ENCODE measurements around the gene PALS2.

Gene PALS2

DNA sequence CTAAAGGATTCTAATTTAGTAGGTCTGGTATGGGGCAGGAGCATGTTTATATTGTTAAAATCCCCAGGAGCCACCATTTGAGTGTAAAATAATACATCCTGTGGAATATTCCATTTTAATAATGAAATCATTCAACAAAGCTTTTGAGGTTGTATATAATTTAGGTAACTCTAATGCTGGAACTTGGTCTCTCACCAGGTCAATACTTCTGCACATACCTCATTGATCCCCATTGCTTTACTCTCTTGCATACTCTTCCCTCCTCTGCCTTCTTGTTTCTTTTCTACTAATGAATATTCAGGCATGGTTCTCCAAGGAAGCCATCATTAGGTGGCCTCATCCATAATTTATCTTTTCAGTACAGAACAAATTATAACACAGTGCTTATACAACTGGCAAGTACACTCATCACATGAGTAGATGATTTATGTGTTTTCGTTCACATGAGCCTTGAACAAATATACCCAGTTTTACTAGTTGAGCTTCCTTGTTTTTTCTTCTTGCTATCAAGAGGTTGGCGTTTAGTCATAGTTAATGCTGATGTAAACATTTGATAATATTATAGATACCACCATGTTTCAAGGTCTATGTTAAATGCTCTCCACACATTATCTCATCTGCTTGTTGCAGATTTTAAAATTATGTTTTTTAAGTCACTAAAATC, 7.2 kb downstream of the PALS2 start:
- Histone ChIP-seq H3K9ac (ENCODE audit: low read length in 5 of 5) (no peak overlapping the region), H3K27ac (ENCODE audit: low read depth, low read length) (no peak overlapping the region), H3K4me3 (ENCODE audit: low read depth in 1 of 5, low read length in 5 of 5) (no peak overlapping the region), H3K4me1 (ENCODE audit: control insufficient read depth in 5 of 5, insufficient read depth in 5 of 5, low read length in 5 of 5) (no peaks in the 10 kb centered on the region), H3K36me3 (ENCODE audit: control insufficient read depth in 5 of 5, insufficient read depth in 5 of 5, low read length in 5 of 5) (no peaks in the 10 kb centered on the region), H3K27me3 (ENCODE audit: control insufficient read depth in 5 of 5, insufficient read depth in 4 of 5, low read length in 5 of 5) (no peaks in the 10 kb centered on the region), H3K9me3 (ENCODE audit: control insufficient read depth in 5 of 5, low read length in 5 of 5) (peaks cover 0 to 3% (median 0%) of the 10 kb centered on the region in 5 donors)

DNA sequence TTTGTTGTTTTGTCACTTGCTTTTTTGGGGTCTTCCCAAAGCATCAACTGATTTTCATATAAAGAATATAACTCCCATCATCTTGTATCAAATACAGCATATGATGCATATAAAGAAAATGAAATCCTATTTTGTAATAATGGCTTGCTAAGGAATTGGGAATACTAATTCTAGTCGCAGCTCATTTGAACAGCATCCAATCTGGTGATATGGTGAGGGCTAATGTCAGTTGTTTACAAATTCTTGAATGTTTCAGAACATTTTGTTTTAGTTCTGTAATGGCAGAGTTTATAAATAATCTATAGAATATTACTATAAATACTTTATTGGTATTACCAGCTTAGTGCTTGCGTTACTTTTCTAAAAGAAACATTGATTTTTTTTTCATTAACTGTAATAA, 8.9 kb downstream of the PALS2 start:
- H3K27ac ChIP-seq (ENCODE audit: low read depth, low read length): no peak overlapping the region
- no peaks in the 10 kb centered on the region for H3K27me3 ChIP-seq (ENCODE audit: control insufficient read depth in 5 of 5, insufficient read depth in 4 of 5, low read length in 5 of 5)
- no peaks in the 10 kb centered on the region for H3K36me3 ChIP-seq (ENCODE audit: control insufficient read depth in 5 of 5, insufficient read depth in 5 of 5, low read length in 5 of 5)
- no peak overlapping the region for H3K4me3 ChIP-seq (ENCODE audit: low read depth in 1 of 5, low read length in 5 of 5)
- H3K4me1 ChIP-seq (ENCODE audit: control insufficient read depth in 5 of 5, insufficient read depth in 5 of 5, low read length in 5 of 5): no peaks in the 10 kb centered on the region
- H3K9ac ChIP-seq (ENCODE audit: low read length in 5 of 5): no peak overlapping the region
- peaks cover 0 to 3% (median 0%) of the 10 kb centered on the region in 5 donors for H3K9me3 ChIP-seq (ENCODE audit: control insufficient read depth in 5 of 5, low read length in 5 of 5)

GRCh38 chr7:24587853-24588252, 14.6 kb downstream of the PALS2 start:
- H3K9ac ChIP-seq (ENCODE audit: low read length in 5 of 5): no peak overlapping the region
- no peaks in the 10 kb centered on the region for H3K27me3 ChIP-seq (ENCODE audit: control insufficient read depth in 5 of 5, insufficient read depth in 4 of 5, low read length in 5 of 5)
- no peak overlapping the region for H3K27ac ChIP-seq (ENCODE audit: low read depth, low read length)
- no peaks in the 10 kb centered on the region for H3K36me3 ChIP-seq (ENCODE audit: control insufficient read depth in 5 of 5, insufficient read depth in 5 of 5, low read length in 5 of 5)
- no peaks in the 10 kb centered on the region for H3K9me3 ChIP-seq (ENCODE audit: control insufficient read depth in 5 of 5, low read length in 5 of 5)
- no peak overlapping the region for H3K4me3 ChIP-seq (ENCODE audit: low read depth in 1 of 5, low read length in 5 of 5)
- no peaks in the 10 kb centered on the region for H3K4me1 ChIP-seq (ENCODE audit: control insufficient read depth in 5 of 5, insufficient read depth in 5 of 5, low read length in 5 of 5)

GRCh38 chr7:24591152-24591551, 17.9 kb downstream of the PALS2 start:
- H3K4me1 ChIP-seq (ENCODE audit: control insufficient read depth in 5 of 5, insufficient read depth in 5 of 5, low read length in 5 of 5): no peaks in the 10 kb centered on the region
- no peak overlapping the region for H3K27ac ChIP-seq (ENCODE audit: low read depth, low read length)
- no peak overlapping the region for H3K9ac ChIP-seq (ENCODE audit: low read length in 5 of 5)
- H3K27me3 ChIP-seq (ENCODE audit: control insufficient read depth in 5 of 5, insufficient read depth in 4 of 5, low read length in 5 of 5): no peaks in the 10 kb centered on the region
- H3K36me3 ChIP-seq (ENCODE audit: control insufficient read depth in 5 of 5, insufficient read depth in 5 of 5, low read length in 5 of 5): no peaks in the 10 kb centered on the region
- no peak overlapping the region for H3K4me3 ChIP-seq (ENCODE audit: low read depth in 1 of 5, low read length in 5 of 5)
- H3K9me3 ChIP-seq (ENCODE audit: control insufficient read depth in 5 of 5, low read length in 5 of 5): no peaks in the 10 kb centered on the region

- Histone ChIP-seq H3K27me3 (ENCODE audit: control insufficient read depth in 5 of 5, insufficient read depth in 4 of 5, low read length in 5 of 5) (no peaks in the 10 kb centered on the region), H3K36me3 (ENCODE audit: control insufficient read depth in 5 of 5, insufficient read depth in 5 of 5, low read length in 5 of 5) (no peaks in the 10 kb centered on the region), H3K27ac (ENCODE audit: low read depth, low read length) (no peak overlapping the region), H3K4me1 (ENCODE audit: control insufficient read depth in 5 of 5, insufficient read depth in 5 of 5, low read length in 5 of 5) (no peaks in the 10 kb centered on the region), H3K9ac (ENCODE audit: low read length in 5 of 5) (no peak overlapping the region), H3K4me3 (ENCODE audit: low read depth in 1 of 5, low read length in 5 of 5) (no peak overlapping the region), H3K9me3 (ENCODE audit: control insufficient read depth in 5 of 5, low read length in 5 of 5) (no peaks in the 10 kb centered on the region)
Measured at GRCh38 chr7:24595671-24596418, 22.6 kb downstream of the PALS2 start.

DNA sequence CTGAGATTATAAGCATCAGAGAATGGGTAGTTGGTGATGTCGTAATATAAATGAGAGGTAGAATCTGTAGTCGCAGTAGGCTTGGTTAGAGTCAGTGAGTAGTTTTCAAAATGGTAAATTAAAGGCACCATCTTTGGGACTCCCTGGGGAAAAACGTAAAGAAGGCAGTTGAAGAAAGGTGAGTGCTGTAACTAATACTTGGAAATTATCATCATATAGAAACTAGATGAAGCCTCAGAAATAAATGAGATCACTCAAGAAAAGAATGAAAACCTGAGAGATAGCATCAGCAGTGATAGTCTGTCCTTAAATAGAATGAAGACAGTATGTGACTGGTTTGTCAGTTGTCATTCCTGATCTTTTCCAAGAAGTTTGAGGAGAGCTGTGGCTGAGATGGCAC, 23.8 kb downstream of the PALS2 start:
- H3K27ac ChIP-seq (ENCODE audit: low read depth, low read length): no peak overlapping the region
- no peak overlapping the region for H3K9ac ChIP-seq (ENCODE audit: low read length in 5 of 5)
- H3K4me1 ChIP-seq (ENCODE audit: control insufficient read depth in 5 of 5, insufficient read depth in 5 of 5, low read length in 5 of 5): peaks cover 0 to 6% (median 0%) of the 10 kb centered on the region in 5 donors
- H3K36me3 ChIP-seq (ENCODE audit: control insufficient read depth in 5 of 5, insufficient read depth in 5 of 5, low read length in 5 of 5): no peaks in the 10 kb centered on the region
- H3K27me3 ChIP-seq (ENCODE audit: control insufficient read depth in 5 of 5, insufficient read depth in 4 of 5, low read length in 5 of 5): no peaks in the 10 kb centered on the region
- H3K4me3 ChIP-seq (ENCODE audit: low read depth in 1 of 5, low read length in 5 of 5): no peak overlapping the region
- no peaks in the 10 kb centered on the region for H3K9me3 ChIP-seq (ENCODE audit: control insufficient read depth in 5 of 5, low read length in 5 of 5)

DNA sequence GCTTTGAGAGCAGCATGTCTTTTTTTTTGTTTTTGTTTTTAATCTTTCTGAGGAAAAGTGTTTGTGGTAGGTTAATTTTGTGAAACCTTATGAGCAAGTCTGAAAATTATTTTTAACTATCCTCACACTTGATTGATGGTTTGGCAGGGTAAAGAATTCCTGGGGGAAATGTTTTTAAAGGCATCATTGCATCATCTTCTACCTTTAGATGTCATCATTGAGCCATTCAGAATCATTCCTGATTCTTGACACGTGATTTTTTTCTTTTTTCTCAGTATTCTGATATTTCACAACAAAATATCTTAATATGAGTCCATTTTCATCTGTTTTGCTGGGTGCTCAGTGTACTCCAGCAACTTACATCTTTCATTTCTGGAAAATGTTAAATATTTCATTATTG, 28.3 kb downstream of the PALS2 start:
- Histone ChIP-seq H3K4me1 (ENCODE audit: control insufficient read depth in 5 of 5, insufficient read depth in 5 of 5, low read length in 5 of 5) (peaks cover 0 to 6% (median 0%) of the 10 kb centered on the region in 5 donors), H3K4me3 (ENCODE audit: low read depth in 1 of 5, low read length in 5 of 5) (no peak overlapping the region), H3K27ac (ENCODE audit: low read depth, low read length) (no peak overlapping the region), H3K27me3 (ENCODE audit: control insufficient read depth in 5 of 5, insufficient read depth in 4 of 5, low read length in 5 of 5) (no peaks in the 10 kb centered on the region), H3K9me3 (ENCODE audit: control insufficient read depth in 5 of 5, low read length in 5 of 5) (peaks cover 0 to 3% (median 0%) of the 10 kb centered on the region in 5 donors), H3K9ac (ENCODE audit: low read length in 5 of 5) (no peak overlapping the region), H3K36me3 (ENCODE audit: control insufficient read depth in 5 of 5, insufficient read depth in 5 of 5, low read length in 5 of 5) (no peaks in the 10 kb centered on the region)

DNA sequence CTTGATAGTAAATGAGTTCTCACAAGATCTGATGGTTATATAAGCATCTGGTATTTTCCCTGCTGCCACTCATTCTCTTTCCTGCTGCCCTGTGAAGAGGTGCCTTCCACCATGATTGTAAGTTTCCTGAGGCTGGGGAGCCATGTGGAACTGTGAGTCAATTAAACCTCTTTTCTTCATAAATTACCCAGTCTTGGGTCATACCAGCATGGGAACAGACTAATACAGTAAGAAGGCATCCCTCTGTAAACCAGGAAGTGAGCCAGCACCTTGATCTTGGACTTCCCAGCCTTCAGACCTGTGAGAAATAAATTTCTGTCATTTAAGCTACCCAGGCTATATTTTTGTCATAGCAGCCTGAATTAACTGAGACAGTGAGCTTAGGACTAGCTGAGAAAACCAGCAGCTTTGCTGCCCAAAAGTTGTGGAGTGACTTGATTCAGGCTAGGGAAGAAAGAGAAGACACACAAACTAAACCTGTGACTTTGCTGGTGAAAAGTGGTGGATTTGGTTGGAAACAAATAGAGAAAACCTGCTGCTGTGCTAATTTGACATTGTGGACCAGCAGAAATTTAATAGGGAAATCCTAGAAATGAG, 29.7 kb downstream of the PALS2 start:
- H3K9ac ChIP-seq (ENCODE audit: low read length in 5 of 5): no peak overlapping the region
- H3K4me3 ChIP-seq (ENCODE audit: low read depth in 1 of 5, low read length in 5 of 5): no peak overlapping the region
- H3K27me3 ChIP-seq (ENCODE audit: control insufficient read depth in 5 of 5, insufficient read depth in 4 of 5, low read length in 5 of 5): no peaks in the 10 kb centered on the region
- peaks cover 0 to 3% (median 0%) of the 10 kb centered on the region in 5 donors for H3K9me3 ChIP-seq (ENCODE audit: control insufficient read depth in 5 of 5, low read length in 5 of 5)
- peaks cover 0 to 6% (median 0%) of the 10 kb centered on the region in 5 donors for H3K4me1 ChIP-seq (ENCODE audit: control insufficient read depth in 5 of 5, insufficient read depth in 5 of 5, low read length in 5 of 5)
- no peak overlapping the region for H3K27ac ChIP-seq (ENCODE audit: low read depth, low read length)
- no peaks in the 10 kb centered on the region for H3K36me3 ChIP-seq (ENCODE audit: control insufficient read depth in 5 of 5, insufficient read depth in 5 of 5, low read length in 5 of 5)

DNA sequence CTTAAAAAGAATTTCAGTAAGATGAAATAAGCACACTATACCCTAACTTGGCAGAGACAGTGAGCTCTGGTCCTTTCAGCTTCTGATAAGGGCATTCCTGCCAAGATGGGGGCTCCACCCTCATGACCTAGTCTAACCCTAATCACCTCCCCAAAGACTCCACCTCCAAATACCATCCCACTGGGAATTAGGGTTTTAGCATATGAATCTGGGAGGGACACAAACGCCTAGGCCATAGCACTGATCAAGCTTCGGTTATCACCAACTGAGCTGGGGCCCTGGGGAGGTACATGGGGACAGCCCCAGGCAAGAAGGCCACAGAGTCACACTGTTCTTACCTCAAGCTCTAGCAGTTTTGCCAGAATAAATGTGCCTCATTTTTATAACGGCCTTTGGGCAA, 31.4 kb downstream of the PALS2 start:
- Histone ChIP-seq H3K27ac (ENCODE audit: low read depth, low read length) (no peak overlapping the region), H3K9ac (ENCODE audit: low read length in 5 of 5) (no peak overlapping the region), H3K4me1 (ENCODE audit: control insufficient read depth in 5 of 5, insufficient read depth in 5 of 5, low read length in 5 of 5) (peaks cover 0 to 6% (median 0%) of the 10 kb centered on the region in 5 donors), H3K36me3 (ENCODE audit: control insufficient read depth in 5 of 5, insufficient read depth in 5 of 5, low read length in 5 of 5) (no peaks in the 10 kb centered on the region), H3K27me3 (ENCODE audit: control insufficient read depth in 5 of 5, insufficient read depth in 4 of 5, low read length in 5 of 5) (no peaks in the 10 kb centered on the region), H3K4me3 (ENCODE audit: low read depth in 1 of 5, low read length in 5 of 5) (no peak overlapping the region), H3K9me3 (ENCODE audit: control insufficient read depth in 5 of 5, low read length in 5 of 5) (peaks cover 0 to 3% (median 0%) of the 10 kb centered on the region in 5 donors)

GRCh38 chr7:24608504-24608903, 35.3 kb downstream of the PALS2 start:
- Histone ChIP-seq H3K4me3 (ENCODE audit: low read depth in 1 of 5, low read length in 5 of 5) (no peak overlapping the region), H3K27me3 (ENCODE audit: control insufficient read depth in 5 of 5, insufficient read depth in 4 of 5, low read length in 5 of 5) (no peaks in the 10 kb centered on the region), H3K9me3 (ENCODE audit: control insufficient read depth in 5 of 5, low read length in 5 of 5) (peaks cover 0 to 3% (median 0%) of the 10 kb centered on the region in 5 donors), H3K9ac (ENCODE audit: low read length in 5 of 5) (no peak overlapping the region), H3K36me3 (ENCODE audit: control insufficient read depth in 5 of 5, insufficient read depth in 5 of 5, low read length in 5 of 5) (no peaks in the 10 kb centered on the region), H3K27ac (ENCODE audit: low read depth, low read length) (no peak overlapping the region), H3K4me1 (ENCODE audit: control insufficient read depth in 5 of 5, insufficient read depth in 5 of 5, low read length in 5 of 5) (no peaks in the 10 kb centered on the region)
